Type B pancreatic cell (in vitro differentiated cells): ENCODE results near the gene FAT2. TPM values are rescaled to one million over a fixed set of nuclear protein-coding genes. Genes with fewer than 3 reads are reported as not detected.

Experiments
- DNase-seq: peaks from one replicate; pipeline ENCODE4 v3.0.0; 2021; ENCODE audit warnings: mixed read lengths; ENCODE audit not compliant: unreplicated experiment; ENCODE audit errors: extremely low spot score
- H3K27ac Mint-ChIP-seq: 2 replicates; pipeline ENCODE4 v1.8.0; 2021; ENCODE audit warnings: mild to moderate bottlenecking, mixed read lengths
- H3K27me3 Mint-ChIP-seq: 2 replicates; pipeline ENCODE4 v1.8.0; 2021; ENCODE audit warnings: mixed read lengths
- H3K36me3 Mint-ChIP-seq: 2 replicates; pipeline ENCODE4 v1.8.0; 2021; ENCODE audit warnings: mixed read lengths
- H3K4me1 Mint-ChIP-seq: one replicate; pipeline ENCODE4 v1.8.0; 2021; ENCODE audit warnings: mixed read lengths; ENCODE audit not compliant: unreplicated experiment
- H3K4me3 Mint-ChIP-seq: 2 replicates; pipeline ENCODE4 v1.8.0; 2021; ENCODE audit warnings: mild to moderate bottlenecking, mixed read lengths
- H3K9me3 Mint-ChIP-seq: 2 replicates; pipeline ENCODE4 v1.8.0; 2021; ENCODE audit warnings: mixed read lengths
- total RNA-seq: library from RNA; stranded (reverse); gene quantifications from 2 replicates; pipeline ENCODE4 v1.2.1, GENCODE V29; 2021; ENCODE audit warnings: low replicate concordance
- TF ChIP-seq, protein P1 (sequence below): fragments of 200-600 bp; sonication (generic); conservative IDR thresholded peaks from 2 replicates; pipeline ENCODE4 v1.5.0; 2021; ENCODE audit warnings: antibody characterized with exemption, mild to moderate bottlenecking

Gene FAT2
- total RNA-seq, 1 donor from 2014 or later, result 0.80 TPM

DNA sequence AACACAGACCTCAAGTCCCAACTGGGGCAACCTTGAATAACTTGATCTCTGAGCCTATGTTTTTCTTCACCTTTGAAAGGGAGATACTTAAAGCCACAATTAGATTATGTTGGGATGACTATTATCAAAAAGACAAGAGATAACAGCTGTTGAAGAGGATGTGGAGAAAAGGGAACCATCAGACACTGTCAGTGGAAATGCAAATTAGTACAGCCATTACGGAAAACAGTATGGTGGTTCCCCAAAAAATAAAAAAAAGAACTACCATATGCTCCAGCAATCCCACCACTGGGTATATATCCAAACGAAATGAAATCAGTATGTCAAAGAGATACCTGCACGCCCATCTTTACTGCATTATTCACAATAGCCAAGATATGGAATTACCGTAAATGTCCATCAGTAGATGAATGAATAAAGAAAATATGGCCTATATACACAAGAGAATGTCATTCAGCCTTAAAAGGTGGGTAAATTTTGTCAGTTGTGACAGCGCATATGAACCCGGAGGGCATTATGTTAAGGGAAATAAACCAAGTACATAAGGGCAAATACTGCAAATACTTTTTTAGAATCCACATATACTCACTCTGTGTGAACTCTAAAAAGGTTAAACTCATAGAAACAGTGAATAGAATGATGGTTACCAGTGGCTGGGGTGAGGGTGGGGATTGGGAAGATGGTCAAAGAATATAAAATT lies 12.7 kb downstream of the FAT2 start:
- peaks cover 3% of the 10 kb centered on the region for H3K27me3 Mint-ChIP-seq
- no peaks in the 10 kb centered on the region for H3K9me3 Mint-ChIP-seq
- no peak for DNase-seq
- TF ChIP-seq, protein P1, sequence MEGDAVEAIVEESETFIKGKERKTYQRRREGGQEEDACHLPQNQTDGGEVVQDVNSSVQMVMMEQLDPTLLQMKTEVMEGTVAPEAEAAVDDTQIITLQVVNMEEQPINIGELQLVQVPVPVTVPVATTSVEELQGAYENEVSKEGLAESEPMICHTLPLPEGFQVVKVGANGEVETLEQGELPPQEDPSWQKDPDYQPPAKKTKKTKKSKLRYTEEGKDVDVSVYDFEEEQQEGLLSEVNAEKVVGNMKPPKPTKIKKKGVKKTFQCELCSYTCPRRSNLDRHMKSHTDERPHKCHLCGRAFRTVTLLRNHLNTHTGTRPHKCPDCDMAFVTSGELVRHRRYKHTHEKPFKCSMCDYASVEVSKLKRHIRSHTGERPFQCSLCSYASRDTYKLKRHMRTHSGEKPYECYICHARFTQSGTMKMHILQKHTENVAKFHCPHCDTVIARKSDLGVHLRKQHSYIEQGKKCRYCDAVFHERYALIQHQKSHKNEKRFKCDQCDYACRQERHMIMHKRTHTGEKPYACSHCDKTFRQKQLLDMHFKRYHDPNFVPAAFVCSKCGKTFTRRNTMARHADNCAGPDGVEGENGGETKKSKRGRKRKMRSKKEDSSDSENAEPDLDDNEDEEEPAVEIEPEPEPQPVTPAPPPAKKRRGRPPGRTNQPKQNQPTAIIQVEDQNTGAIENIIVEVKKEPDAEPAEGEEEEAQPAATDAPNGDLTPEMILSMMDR, result no peak
- H3K4me1 Mint-ChIP-seq, result peaks cover 5% of the 10 kb centered on the region
- H3K27ac Mint-ChIP-seq, result no peak overlapping the region
- H3K36me3 Mint-ChIP-seq, result no peaks in the 10 kb centered on the region
- no peak overlapping the region for H3K4me3 Mint-ChIP-seq

DNA sequence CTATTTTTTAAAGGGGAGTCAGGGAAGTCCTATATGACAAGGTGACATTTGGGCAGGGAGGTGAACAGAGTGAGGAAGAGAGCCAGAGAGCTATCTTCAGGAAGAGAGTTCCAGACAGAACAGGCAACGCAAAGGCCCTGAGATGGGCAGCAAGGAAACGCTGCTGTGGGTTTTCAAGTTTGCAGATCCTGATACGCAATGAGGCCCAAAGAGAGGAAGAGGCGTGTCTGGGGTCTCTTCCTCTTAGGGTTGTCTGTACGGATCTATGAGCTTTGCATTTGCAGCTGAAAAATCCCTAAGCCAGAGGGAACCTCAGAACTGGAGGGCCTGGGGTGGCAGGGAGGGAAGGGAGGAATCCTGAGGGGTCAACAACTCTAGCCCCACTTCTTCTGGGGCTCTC lies 13.6 kb downstream of the FAT2 start:
- Mint-ChIP-seq H3K27ac (no peak overlapping the region), H3K36me3 (no peaks in the 10 kb centered on the region), H3K4me1 (peaks cover 3% of the 10 kb centered on the region), H3K4me3 (no peak overlapping the region), H3K9me3 (no peaks in the 10 kb centered on the region), H3K27me3 (peaks cover 3% of the 10 kb centered on the region)
- TF ChIP-seq, protein P1, result no peak
- no peak for DNase-seq

DNA sequence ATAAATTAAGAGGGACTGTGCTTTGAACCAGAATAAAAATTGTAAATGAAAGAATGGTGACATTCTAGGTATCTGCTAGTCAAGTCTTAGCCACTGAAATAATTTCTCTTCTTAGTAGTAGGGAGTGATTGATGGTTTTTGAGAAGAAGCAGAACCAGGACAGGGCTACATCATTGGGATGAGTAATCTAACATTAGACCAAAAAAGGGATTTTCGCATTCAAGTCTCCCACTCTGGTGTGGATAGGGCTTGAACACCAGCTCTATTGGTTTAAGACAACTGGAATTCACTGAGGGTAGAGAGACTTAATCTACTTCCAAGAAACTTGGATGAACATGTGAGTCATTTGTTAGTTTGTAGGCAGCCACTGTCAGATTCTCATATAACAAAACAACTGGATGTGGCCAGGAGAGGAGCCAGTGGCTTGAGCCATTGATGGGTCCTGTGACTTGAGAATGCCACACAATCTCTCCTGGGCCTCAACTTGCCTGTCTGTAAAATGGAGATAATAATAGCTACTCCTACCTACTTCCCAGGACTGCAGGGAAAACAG lies 16.6 kb downstream of the FAT2 start:
- H3K27me3 Mint-ChIP-seq, result peaks cover 3% of the 10 kb centered on the region

DNA sequence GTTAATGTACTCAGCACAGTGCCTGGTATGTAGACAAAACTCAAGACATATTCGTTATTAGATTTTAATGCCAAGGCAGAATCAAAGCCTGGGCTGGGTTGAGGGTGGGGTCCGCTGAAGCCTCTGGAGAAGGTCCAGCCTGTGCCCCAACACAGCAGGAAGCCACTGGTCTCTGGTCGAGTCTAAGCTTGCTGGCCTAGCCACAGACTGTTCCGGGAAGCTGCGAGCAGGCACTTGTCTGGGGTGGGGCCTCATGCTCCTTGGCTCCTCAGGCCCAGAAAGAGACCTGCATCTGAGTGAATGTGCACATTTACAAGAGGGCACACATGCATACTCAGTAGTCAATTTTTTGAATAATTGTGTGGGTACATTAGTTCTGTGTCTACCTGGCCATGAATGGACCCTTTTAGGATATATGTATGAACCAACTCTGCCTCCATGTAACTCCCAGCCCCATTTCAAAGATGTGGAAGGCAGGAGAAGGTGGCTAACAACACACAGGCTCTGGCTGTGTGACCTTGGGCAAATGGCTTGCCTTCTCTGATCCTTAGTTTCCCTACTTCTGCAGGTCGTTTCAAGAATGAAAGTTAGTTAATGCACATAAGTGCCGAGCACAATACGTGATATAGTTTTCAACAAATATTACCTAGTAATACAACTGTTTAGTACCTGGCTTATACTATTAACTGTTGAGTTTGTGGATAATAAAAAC lies 18.3 kb downstream of the FAT2 start:
- DNase-seq, result no peak
- TF ChIP-seq, protein P1, result no peak
- Mint-ChIP-seq H3K4me3 (no peak overlapping the region), H3K9me3 (no peaks in the 10 kb centered on the region), H3K4me1 (peaks cover 5% of the 10 kb centered on the region), H3K36me3 (no peaks in the 10 kb centered on the region), H3K27ac (no peak overlapping the region), H3K27me3 (peaks cover 3% of the 10 kb centered on the region)

More for the DNA sequence above, 16.6 kb downstream of the FAT2 start:
- no peak overlapping the region for H3K27ac Mint-ChIP-seq
- DNase-seq, result no peak
- no peak overlapping the region for H3K4me3 Mint-ChIP-seq
- TF ChIP-seq, protein P1, result no peak
- no peaks in the 10 kb centered on the region for H3K9me3 Mint-ChIP-seq
- H3K36me3 Mint-ChIP-seq, result no peaks in the 10 kb centered on the region
- no peaks in the 10 kb centered on the region for H3K4me1 Mint-ChIP-seq

DNA sequence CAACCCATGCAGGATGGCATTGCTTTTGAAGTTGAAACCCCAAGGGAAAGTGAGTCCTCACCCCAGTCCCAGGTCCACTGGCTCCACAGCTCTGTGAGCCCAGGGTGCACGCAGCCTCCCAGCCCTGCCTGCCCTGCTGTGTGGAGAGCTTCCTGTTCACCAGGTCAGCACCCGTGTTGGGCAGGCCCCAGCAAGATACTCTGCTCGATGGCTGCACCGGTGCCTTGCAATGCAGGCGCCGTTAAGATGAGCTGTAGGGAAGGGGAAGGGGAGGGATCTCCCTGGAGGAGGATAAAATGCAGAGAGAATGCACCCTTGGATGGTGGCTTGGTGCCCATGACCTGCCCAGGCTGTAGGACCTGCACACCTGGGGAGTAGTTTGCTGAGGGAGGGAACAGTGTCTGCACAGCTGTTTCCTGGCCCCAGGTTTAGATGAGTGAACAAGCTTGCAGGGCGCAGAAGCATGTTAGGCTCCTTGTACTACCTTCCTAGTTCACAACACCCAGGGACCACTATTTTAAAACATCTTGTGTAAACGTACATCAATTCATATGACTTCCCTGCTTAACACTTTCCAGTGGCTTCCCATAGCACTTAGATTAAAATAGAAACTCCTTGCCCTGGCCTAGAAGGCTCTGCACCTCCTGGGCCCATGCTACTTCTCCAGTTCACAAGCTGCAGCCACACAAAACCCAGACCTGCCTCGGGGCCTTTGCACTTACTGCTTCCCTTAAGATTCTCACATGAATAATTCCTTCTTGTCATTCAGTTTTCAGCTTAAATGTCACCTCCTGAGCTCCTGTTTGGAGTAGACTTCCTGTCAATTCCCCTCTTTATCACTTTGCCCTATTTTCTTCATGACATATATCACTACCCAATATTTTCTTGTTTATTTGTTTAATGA lies 19.6 kb downstream of the FAT2 start:
- no peak for DNase-seq
- Mint-ChIP-seq H3K9me3 (no peaks in the 10 kb centered on the region), H3K27ac (no peak overlapping the region), H3K4me3 (no peak overlapping the region), H3K27me3 (peaks cover 3% of the 10 kb centered on the region), H3K36me3 (no peaks in the 10 kb centered on the region), H3K4me1 (peaks cover 5% of the 10 kb centered on the region)
- TF ChIP-seq, protein P1, result no peak
